Neural progenitor cell (in vitro differentiated cells): ENCODE data around the gene PPP1R15B.

Experiments
- EZH2 ChIP-seq: fragments of 200-600 bp; sonication (generic); IDR thresholded peaks from 2 replicates; pipeline ENCODE4 v1.6.1; 2017; ENCODE audit warnings: antibody characterized with exemption, mild to moderate bottlenecking, moderate library complexity
- TF ChIP-seq, protein P1 (sequence below): fragments of 200-600 bp; sonication (generic); IDR thresholded peaks from 2 replicates; pipeline ENCODE4 v1.5.1; 2017; ENCODE audit warnings: antibody characterized with exemption, mild to moderate bottlenecking

- TF ChIP-seq, protein P1, sequence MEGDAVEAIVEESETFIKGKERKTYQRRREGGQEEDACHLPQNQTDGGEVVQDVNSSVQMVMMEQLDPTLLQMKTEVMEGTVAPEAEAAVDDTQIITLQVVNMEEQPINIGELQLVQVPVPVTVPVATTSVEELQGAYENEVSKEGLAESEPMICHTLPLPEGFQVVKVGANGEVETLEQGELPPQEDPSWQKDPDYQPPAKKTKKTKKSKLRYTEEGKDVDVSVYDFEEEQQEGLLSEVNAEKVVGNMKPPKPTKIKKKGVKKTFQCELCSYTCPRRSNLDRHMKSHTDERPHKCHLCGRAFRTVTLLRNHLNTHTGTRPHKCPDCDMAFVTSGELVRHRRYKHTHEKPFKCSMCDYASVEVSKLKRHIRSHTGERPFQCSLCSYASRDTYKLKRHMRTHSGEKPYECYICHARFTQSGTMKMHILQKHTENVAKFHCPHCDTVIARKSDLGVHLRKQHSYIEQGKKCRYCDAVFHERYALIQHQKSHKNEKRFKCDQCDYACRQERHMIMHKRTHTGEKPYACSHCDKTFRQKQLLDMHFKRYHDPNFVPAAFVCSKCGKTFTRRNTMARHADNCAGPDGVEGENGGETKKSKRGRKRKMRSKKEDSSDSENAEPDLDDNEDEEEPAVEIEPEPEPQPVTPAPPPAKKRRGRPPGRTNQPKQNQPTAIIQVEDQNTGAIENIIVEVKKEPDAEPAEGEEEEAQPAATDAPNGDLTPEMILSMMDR, result no peak
- no peak for TF ChIP-seq EZH2
These were observed 2.5 kb downstream of the PPP1R15B start for GRCh38 chr1:204409123-204409522.
